ENCODE data around the gene ACADVL. TPM values are rescaled to one million over a fixed set of nuclear protein-coding genes. Genes with fewer than 3 reads are reported as not detected.

The ACADVL gene
- total and polyA plus RNA-seq, 12 donors = 961 to 6,098 (median 1,772) TPM

- Histone ChIP-seq H3K27me3 (peaks cover 10% of the 10 kb centered on the region), H3K4me3 (no peak overlapping the region)
- intact Hi-C loops (cut with DNase I) = no loop called here
These were observed 45.8 kb upstream of the ACADVL start for GRCh38 chr17:7173687-7174602.

GRCh38 chr17:7174603-7175326 lies 45.0 kb upstream of the ACADVL start:
- Histone ChIP-seq H3K4me3 (no peak overlapping the region), H3K27ac (no peak overlapping the region), H3K36me3 (replicated peaks in 1 of 2) (no peaks in the 10 kb centered on the region), H3K9me3 (replicated peaks in 1 of 3) (no peaks in the 10 kb centered on the region), H3K4me1 (replicated peaks in 1 of 2) (peaks cover 6 to 14% of the 10 kb centered on the region in 2 donors), H3K27me3 (peaks cover 10% of the 10 kb centered on the region)
- intact Hi-C loops (cut with DNase I) = no loop called here
- peak in 1 of 7 donors; percentile 30 for DNase-seq
- TF ChIP-seq CTCF (IDR thresholded peaks at IDR 0.05) (no peak), POLR2A (IDR thresholded peaks at IDR 0.05) (no peak)
- 71 to 82% (median 77%) methylated on average over 7 of the region's 7 CpGs for WGBS, 4 donors

More at GRCh38 chr17:7173687-7174602, 45.8 kb upstream of the ACADVL start:
- no peak overlapping the region for H3K27ac ChIP-seq
- WGBS, 4 donors = 59 to 79% (median 65%) methylated on average over 57 to 69 of the region's 69 CpGs
- no peaks in the 10 kb centered on the region for H3K9me3 ChIP-seq (replicated peaks in 1 of 3)
- H3K4me1 ChIP-seq (replicated peaks in 1 of 2) = peaks cover 6 to 14% of the 10 kb centered on the region in 2 donors
- H3K36me3 ChIP-seq (replicated peaks in 1 of 2) = no peaks in the 10 kb centered on the region
- TF ChIP-seq POLR2A (IDR thresholded peaks at IDR 0.05) (no peak), CTCF (IDR thresholded peaks at IDR 0.05) (peak in 1 of 6 experiments; percentile 4)
- peak in 5 of 7 donors; percentile 43 to 73 (median 62) for DNase-seq

- intact Hi-C loops (cut with DNase I) = no loop called here
- no peak for TF ChIP-seq CTCF (IDR thresholded peaks at IDR 0.05)
- H3K4me1 ChIP-seq (replicated peaks in 1 of 2) = peaks cover 6 to 14% of the 10 kb centered on the region in 2 donors
- no peaks in the 10 kb centered on the region for H3K9me3 ChIP-seq (replicated peaks in 1 of 3)
- H3K4me3 ChIP-seq = no peak overlapping the region
- no peaks in the 10 kb centered on the region for H3K36me3 ChIP-seq (replicated peaks in 1 of 2)
- no peak for DNase-seq
- H3K27ac ChIP-seq = no peak overlapping the region
- peaks cover 10% of the 10 kb centered on the region for H3K27me3 ChIP-seq
- 81 to 89% (median 87%) methylated on average over 5 of the region's 5 CpGs for WGBS, 4 donors
These were observed 44.4 kb upstream of the ACADVL start for GRCh38 chr17:7175330-7175733.

GRCh38 chr17:7176107-7176840 lies 43.5 kb upstream of the ACADVL start:
- intact Hi-C loops (cut with DNase I) = no loop called here

More at GRCh38 chr17:7176107-7176840, 43.5 kb upstream of the ACADVL start:
- Histone ChIP-seq H3K4me1 (replicated peaks in 1 of 2) (peaks cover 6 to 14% of the 10 kb centered on the region in 2 donors), H3K4me3 (no peak overlapping the region), H3K9me3 (replicated peaks in 1 of 3) (no peaks in the 10 kb centered on the region), H3K36me3 (replicated peaks in 1 of 2) (no peaks in the 10 kb centered on the region), H3K27me3 (peaks cover 10% of the 10 kb centered on the region), H3K27ac (no peak overlapping the region)
- no peak for TF ChIP-seq CTCF (IDR thresholded peaks at IDR 0.05)
- TF ChIP-seq POLR2A (IDR thresholded peaks at IDR 0.05) = no peak
- WGBS, 4 donors = 65 to 82% (median 72%) methylated on average over 1 of the region's 1 CpG
- DNase-seq = peak in 1 of 7 donors; percentile 24
